GM10847 (cell line): ENCODE measurements around the gene VAV1.
A peak's percentile ranks its signal among the peaks of the same experiment; 100 is the strongest.

Experiments
- POLR2A ChIP-seq: IDR thresholded peaks from 2 replicates; pipeline ENCODE4 v1.6.1; 2011; ENCODE audit not compliant: insufficient read length; ENCODE audit errors: extremely low read depth

VAV1 gene

GRCh38 chr19:6735181-6735911 lies 37.2 kb upstream of the VAV1 start:
- no peak for TF ChIP-seq POLR2A

DNA sequence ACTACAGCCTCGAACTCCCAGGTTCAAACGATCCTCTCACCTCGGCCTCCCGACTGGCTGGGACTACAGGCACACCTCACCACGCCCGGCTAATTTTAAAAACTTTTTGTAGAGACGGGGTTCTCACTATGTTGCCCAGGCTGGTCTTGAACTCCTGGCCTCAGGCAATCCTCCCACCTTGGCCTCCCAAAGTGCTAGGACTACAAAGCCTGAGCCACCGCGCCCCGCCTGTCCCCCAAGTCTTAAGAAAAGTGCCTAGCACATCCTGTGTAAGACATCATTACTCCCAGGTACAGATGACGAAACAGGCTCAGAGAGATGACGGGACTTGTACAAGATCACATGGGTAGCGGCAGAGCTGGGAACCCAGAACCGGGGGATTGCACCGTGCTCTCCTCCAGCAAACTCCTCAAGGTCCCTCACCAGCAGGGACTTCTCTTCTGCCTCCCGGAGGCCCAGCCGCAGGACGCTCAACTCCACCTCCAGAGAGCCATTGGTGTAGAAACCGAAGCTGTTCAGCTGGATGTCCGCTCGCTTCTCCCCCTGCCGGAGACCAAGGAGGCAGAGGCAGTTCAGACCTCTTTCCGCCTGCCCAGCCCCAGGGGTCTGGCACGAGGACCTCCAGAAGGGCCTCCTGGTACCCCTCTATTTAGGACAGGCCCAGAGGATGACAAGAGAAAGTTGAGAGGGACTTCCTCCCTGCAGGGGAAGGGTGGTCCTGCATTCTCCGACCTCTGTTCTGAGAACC lies 36.2 kb upstream of the VAV1 start:
- TF ChIP-seq POLR2A, result peak; percentile 16

- no peak for TF ChIP-seq POLR2A
Measured at GRCh38 chr19:6736917-6737283, 35.6 kb upstream of the VAV1 start.

DNA sequence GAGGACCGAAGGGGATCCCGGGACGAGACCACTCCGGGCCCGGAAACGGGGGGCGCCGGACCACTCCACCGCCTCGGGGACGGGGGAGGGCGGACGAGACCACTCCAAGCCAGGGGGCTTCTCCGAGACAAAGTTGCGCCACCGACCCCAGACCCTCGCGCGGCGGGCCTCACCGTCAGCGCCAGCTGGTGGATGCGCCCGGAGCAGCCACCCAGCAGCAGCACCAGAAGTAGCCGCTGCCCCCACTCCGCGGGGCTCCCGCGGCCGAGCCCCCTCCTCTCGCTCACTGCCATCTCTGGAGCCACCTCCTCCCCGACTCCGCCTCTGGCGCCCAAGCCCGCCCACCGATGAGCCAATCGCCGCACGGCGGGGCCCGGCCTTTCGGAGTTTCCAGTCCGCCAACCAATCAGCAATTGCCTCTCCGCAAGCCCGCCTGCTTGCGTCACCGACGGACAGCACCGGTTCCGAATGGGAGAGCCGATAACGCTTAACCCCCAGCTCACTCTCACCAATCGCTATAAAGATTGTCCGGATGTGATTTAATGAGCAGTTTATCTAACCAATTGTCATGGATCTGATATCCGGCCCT lies 35.1 kb upstream of the VAV1 start, which contains the start of gene GPR108:
TSS of gene GPR108 (minus strand) at position 297 of the 589 bp plus-strand sequence. CDS start at position 293, 4 bp downstream.
- TF ChIP-seq POLR2A, result peak; percentile 29

GRCh38 chr19:6737873-6738786 lies 34.4 kb upstream of the VAV1 start:
- no peak for TF ChIP-seq POLR2A

DNA sequence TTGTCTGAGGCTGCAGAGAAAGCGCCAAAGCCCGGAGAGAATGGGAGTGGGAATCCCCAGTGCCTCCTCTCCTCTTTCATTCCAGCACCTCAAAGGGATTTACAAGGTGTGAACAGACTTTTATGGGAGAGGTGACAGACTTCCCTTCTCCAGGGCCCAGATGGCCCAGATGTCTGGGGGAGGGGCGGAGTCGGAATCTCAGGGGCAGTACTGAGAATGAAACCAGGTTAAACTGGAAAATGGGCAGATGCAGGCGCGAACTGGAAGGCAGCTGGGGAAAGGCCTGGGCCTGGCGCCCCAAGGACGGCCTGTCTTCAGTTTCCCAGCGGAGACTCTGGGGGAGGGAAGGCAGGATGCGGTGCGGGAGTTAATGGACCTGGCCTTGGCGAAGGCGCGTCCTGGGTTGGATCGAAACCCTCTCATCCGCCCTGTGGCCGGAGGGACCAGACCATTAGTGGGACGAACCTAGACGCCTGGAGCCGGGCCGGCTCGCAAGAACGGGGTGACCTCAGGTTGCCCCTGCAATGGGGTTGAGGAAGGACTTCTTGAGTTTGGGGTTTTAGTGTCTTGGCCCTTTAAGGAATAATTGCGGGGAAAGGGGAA lies 33.6 kb upstream of the VAV1 start:
- no peak for TF ChIP-seq POLR2A

DNA sequence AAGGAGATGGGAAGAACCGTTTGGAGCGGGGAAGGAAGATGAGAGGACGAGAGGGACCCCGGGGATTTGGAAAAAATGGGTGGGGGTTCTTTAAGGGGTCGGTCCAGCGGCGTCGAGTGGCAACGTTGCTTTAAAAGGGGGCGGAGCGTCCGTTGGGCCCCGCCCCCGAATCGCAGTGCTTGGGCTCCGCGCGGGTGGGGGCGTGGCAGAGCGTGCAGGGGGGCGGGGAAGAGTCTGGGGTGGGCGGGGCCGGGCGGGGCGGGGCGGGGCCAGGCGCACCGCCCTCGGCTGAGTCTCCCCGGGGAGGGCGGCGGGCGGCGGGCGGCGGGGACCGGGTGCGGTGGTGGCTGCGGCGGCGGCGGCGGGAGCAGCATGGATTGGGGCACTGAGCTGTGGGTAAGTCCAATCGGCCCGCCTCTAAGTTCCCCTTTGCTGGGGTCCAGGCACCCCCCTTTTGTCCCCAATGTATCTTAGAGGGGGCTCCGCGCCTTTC lies 33.1 kb upstream of the VAV1 start, which contains the start of gene TRIP10:
TSS of gene TRIP10 (plus strand) at position 291 of the 493 bp plus-strand sequence. CDS start at position 373, 82 bp downstream.
- no peak for TF ChIP-seq POLR2A

GRCh38 chr19:6739883-6740588 lies 32.5 kb upstream of the VAV1 start:
- no peak for TF ChIP-seq POLR2A

DNA sequence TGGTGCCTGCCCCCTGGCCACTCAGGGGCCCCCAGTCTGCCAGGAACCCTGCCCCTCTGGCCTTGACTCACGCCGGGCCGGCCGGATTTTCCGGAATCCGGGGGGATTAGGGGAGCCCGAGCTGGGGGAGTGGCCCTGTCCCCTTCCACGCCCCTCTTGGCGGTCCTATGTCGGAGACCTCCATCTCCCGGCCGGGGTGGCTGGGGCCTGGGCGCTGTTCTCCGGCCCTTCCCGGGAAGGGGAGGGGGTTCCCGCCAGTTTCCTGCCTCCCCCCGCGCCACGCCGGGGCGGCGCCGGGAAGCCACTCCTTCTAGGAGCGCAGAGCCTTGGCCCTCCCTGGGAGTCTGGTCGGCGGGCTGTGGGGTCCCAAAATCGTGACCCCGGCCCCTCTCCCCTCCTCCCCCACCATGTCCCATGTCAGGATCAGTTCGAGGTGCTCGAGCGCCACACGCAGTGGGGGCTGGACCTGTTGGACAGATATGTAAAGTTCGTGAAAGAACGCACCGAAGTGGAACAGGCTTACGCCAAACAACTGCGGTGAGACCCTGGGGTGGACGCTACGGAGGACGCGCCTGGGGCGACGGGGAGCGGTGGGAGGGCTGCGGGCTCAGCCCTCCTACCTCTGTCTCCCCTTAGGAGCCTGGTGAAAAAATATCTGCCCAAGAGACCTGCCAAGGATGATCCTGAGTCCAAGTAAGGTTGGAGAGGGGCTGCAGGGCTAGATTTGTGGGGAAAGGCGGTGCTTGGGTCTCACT lies 31.7 kb upstream of the VAV1 start:
- no peak for TF ChIP-seq POLR2A

DNA sequence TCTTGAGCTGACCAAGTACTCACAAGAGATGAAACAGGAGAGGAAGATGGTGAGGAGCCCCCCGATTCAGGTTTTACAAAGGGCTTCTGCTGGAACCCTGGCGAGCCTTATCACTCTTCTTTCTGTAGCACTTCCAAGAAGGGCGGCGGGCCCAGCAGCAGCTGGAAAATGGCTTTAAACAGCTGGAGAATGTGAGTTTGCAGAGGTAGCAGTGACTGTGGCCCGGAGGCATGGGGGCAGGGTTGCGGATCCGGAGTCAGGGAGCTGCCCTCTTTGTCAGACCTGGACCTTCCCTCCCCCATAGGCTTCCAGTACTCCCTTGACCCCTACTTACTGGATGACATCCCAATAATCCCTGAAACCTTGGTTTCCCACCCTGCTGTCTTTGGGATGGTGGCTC lies 29.4 kb upstream of the VAV1 start:
- no peak for TF ChIP-seq POLR2A

- TF ChIP-seq POLR2A, result no peak
Measured at GRCh38 chr19:6743714-6744380, 28.7 kb upstream of the VAV1 start.

- TF ChIP-seq POLR2A, result no peak
Measured at GRCh38 chr19:6744381-6745301, 27.9 kb upstream of the VAV1 start.

DNA sequence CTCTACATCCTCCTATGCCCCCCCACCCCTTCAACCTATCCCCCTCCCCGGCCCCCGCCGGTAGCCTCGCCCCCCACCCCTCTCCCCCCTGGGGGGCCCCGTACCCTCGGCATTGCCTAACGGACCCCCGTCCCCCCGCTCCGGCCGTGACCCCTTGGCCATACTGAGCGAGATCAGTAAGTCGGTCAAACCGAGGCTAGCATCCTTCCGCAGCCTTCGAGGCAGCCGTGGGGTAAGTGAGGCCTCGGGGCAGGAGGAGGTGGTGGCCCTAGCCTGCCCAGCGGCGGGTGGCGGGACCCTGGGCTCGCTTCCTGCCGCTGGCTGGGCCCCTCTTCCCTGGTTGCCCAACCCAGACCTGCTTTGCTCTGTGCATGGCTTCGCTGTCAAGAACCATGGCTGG lies 26.5 kb upstream of the VAV1 start:
- TF ChIP-seq POLR2A, result no peak
